Measurements from ENCODE around the gene NRIP3.
"Not testable (repeated sequence)": the region's sequence is repeated elsewhere in the genome, so short reads cannot be mapped to it uniquely, and the experiment has no call there.

Gene NRIP3

GRCh38 chr11:9014826-9015225 is 11.0 kb upstream of the NRIP3 start:
- DNase-seq: no peak

- no peak for DNase-seq
These were observed 9.6 kb upstream of the NRIP3 start for GRCh38 chr11:9013373-9013772.

- DNase-seq: not testable (repeated sequence)
These were observed 5.7 kb upstream of the NRIP3 start for GRCh38 chr11:9009538-9009937.

- DNase-seq: no peak
These were observed 4.9 kb upstream of the NRIP3 start for GRCh38 chr11:9008661-9009060.

GRCh38 chr11:9008011-9008550 is 4.3 kb upstream of the NRIP3 start:
- DNase-seq: no peak

GRCh38 chr11:9005087-9005486 is 1.3 kb upstream of the NRIP3 start:
- no peak for DNase-seq

GRCh38 chr11:9004183-9004926 is 554 bp upstream of the NRIP3 start:
- no peak for DNase-seq

GRCh38 chr11:9002920-9003572 is 755 bp downstream of the NRIP3 start:
- no peak for DNase-seq

GRCh38 chr11:9001736-9002135 is 2.1 kb downstream of the NRIP3 start:
- no peak for DNase-seq

GRCh38 chr11:8998017-8998416 is 5.8 kb downstream of the NRIP3 start:
- no peak for DNase-seq

- no peak for DNase-seq
These were observed 6.3 kb downstream of the NRIP3 start for GRCh38 chr11:8997451-8997850.

GRCh38 chr11:8989453-8989852 is 14.3 kb downstream of the NRIP3 start:
- no peak for DNase-seq

- DNase-seq: no peak
These were observed 15.2 kb downstream of the NRIP3 start for GRCh38 chr11:8988329-8989234.

- no peak for DNase-seq
These were observed 16.4 kb downstream of the NRIP3 start for GRCh38 chr11:8987446-8987845.

GRCh38 chr11:8986772-8987171 is 17.0 kb downstream of the NRIP3 start:
- not testable (repeated sequence) for DNase-seq

- DNase-seq: no peak
These were observed 18.3 kb downstream of the NRIP3 start for GRCh38 chr11:8985462-8985861.

GRCh38 chr11:8983552-8983951 is 20.2 kb downstream of the NRIP3 start:
- DNase-seq: no peak

GRCh38 chr11:8980485-8980884 is 23.3 kb downstream of the NRIP3 start:
- DNase-seq: no peak

- not testable (repeated sequence) for DNase-seq
These were observed 24.4 kb downstream of the NRIP3 start for GRCh38 chr11:8979365-8979764.

GRCh38 chr11:8973121-8973520 is 30.7 kb downstream of the NRIP3 start:
- DNase-seq: no peak

- DNase-seq: no peak
These were observed 31.9 kb downstream of the NRIP3 start for GRCh38 chr11:8971924-8972316.

GRCh38 chr11:8971196-8971923 is 32.4 kb downstream of the NRIP3 start:
- no peak for DNase-seq

- DNase-seq: no peak
These were observed 36.6 kb downstream of the NRIP3 start for GRCh38 chr11:8967184-8967583.
